HG03095 (cell line): Measurements from ENCODE around the gene PRR20A.
"Not testable (repeated sequence)": the region's sequence is repeated elsewhere in the genome, so short reads cannot be mapped to it uniquely, and the experiment has no call there.

Experiments
- ATAC-seq: cut with Tn5 transposase; IDR thresholded peaks from one replicate; pipeline ENCODE4 v1.9.1; 2021; ENCODE audit warnings: moderate library complexity; ENCODE audit not compliant: unreplicated experiment

PRR20A gene

DNA sequence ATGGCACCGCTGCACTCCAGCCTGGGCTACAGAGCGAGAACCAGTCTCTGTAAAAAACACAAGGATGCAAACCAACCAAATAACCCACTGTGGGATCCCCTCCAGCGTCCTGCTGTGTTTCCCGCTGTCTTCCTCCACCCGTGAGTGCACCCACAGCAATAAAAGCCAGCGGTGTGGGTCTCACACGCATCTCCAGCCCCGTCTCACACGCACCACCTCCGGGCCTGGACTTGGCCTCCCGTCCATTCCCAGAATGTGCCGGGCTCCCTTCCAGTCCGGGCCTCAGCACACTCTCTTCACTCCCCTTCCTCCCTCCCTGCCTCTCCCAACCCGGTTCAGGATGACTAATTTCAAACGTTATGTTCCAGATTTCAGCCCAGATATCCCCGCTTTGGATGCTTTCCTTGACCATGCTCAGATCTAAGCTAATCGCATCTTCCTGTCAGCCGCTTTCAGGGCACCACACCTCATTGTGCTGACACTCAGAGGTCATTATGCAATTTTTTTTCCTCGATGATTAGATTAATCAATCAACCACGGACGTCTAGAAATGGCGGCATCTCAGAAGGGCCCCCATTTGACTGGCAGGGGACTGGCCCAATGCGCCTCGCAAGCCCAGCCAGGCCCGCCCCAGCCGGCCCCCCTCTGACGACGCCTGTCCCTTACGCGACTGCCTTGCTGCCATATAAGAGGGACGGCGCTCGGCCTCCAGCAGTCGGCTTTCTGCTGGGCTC is at the start of gene PRR20A:
Gene PRR20A (plus strand): TSS at position 684 of the 734 bp plus-strand sequence. CDS start 387 bp downstream, outside the sequence.
- not testable (repeated sequence) for ATAC-seq

DNA sequence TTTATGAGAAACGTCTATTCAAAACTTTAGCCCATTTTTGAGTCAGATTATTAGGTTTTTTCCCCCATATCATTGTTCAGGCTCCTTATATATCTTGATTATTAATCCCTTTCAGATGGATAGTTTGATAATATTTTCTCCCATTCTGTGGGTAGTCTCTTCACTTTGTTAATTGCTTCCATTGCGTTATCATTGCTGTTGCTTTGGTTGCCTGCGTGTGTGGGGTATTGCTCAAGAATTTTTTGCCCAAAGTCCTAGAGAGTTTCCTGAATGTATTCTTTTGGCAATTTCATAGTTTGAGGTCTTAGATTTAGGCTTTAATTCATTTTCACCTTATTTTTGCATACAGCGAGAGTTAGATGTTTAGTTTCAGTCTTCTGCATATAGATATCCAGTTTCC is 25.8 kb upstream of the PRR20A start:
- ATAC-seq: no peak

DNA sequence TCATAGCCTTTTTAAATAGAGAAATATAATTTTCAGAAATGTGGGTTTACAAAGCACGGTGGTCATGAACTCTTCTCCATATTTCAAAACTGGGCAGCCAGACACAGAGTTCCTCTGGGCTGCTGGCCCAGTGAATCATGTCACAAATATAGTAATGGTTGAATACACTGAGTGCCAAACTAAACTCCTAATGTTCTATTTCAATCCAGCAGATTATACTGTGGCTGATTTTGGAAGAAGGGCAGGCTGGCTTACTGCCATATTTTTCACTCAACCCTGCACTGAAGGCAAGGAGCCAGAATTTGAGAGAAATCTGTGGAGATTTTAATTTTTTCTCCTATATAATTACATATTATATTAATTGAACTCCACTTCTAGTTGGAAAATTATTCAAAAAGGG is 17.0 kb upstream of the PRR20A start:
- no peak for ATAC-seq

DNA sequence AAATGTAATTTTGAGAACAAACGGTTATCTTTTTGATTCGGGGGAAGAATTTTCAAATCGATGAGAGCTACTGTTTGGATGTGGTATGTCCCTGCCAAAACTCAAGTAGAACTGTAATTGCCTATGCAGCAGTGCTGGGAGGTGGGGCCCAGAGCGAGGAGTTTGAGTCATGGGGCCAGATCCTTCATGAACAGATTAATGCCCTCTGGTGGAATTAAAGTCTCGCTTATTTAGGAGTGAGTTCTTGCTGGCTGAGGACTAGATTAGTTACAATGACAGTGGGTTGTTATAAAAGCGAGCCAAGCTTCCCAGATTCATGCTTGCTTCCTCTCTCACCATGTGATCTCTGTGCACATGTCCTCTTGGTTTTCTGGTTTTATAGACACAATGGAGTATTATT is 11.8 kb upstream of the PRR20A start:
- ATAC-seq: no peak

DNA sequence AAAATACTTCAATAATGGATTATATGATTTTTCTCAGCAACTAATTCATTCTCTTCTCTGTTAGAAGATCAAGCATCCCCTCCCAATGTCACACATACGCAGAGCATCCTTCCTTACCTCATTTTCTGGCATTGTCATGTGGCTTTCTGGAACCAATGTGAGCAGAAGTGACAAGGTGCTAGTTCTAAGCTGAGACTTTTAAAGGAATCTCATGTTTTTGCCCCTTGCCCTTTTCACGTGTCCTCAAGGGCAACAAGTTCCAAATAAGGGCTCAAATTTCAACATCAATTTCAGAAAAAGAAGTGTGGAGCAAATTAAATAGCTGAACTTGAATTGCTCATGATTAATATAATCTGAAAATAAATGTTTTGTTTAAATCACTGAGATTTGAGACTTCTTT is 4.6 kb upstream of the PRR20A start:
- ATAC-seq: no peak

DNA sequence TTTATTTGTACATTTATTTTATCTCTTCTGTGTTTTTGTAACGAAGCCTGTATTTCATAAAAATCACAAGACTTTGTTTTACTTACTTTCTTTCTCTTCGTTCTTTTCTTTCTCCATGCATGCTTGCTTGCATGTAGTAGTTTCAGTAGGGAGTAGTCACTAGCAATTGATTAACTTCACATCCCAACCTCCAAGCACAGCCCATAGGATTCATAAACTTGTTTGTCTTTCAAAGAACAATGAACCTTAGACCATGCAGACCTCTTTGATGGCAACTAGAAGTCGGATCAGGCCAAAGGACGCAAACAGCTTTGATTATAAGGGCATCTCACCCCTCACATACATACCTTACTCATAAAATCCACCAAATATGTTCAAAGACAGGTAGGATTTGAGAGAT is 3.1 kb upstream of the PRR20A start:
- ATAC-seq: no peak

DNA sequence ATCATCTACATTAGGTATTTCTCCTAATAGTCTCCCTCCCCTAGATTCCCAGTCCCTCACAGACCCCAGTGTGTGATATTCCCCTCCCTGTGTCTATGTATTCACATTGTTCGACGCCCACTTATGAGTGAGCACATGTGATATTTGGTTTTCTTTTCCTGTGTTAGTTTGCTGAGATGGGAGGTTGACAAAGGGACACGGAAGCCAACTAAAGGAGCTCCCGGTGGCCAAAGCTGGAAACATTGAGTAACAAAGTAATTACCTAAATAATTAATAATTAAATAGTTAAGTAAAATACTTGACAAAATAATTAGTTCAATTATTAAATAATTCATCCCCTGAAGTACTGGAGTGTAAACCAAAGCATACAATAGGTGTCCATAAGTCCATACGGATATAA is 1.7 kb upstream of the PRR20A start:
- ATAC-seq: no peak

DNA sequence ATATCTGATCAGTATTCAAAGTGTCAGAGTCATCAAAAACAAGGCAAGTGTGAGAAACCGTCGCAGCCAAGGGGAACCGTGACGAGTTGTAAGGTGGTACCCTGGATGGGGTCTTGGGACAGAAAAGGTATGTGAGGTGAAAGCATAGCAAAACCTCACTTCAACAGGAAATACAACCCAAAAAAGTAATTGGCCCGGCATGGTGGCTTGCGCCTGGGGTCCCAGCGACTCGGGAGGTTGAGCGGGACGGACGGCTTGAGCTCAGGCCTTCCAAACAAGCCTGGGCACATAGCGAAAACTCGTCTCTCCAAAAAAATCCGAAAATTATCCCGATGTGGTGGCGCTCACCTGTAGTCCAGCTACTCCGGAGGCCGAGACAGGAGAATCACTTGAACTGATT is 937 bp upstream of the PRR20A start:
- ATAC-seq: not testable (repeated sequence)

DNA sequence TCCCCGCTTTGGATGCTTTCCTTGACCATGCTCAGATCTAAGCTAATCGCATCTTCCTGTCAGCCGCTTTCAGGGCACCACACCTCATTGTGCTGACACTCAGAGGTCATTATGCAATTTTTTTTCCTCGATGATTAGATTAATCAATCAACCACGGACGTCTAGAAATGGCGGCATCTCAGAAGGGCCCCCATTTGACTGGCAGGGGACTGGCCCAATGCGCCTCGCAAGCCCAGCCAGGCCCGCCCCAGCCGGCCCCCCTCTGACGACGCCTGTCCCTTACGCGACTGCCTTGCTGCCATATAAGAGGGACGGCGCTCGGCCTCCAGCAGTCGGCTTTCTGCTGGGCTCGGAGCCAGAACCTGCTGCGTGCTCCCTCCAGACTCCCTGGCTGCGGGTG is 6.5 kb downstream of the PRR20A start, which contains the start of gene PRR20B:
Gene PRR20B (plus strand): TSS at position 301 of the 400 bp plus-strand sequence. CDS start 387 bp downstream, outside the sequence.
- not testable (repeated sequence) for ATAC-seq

DNA sequence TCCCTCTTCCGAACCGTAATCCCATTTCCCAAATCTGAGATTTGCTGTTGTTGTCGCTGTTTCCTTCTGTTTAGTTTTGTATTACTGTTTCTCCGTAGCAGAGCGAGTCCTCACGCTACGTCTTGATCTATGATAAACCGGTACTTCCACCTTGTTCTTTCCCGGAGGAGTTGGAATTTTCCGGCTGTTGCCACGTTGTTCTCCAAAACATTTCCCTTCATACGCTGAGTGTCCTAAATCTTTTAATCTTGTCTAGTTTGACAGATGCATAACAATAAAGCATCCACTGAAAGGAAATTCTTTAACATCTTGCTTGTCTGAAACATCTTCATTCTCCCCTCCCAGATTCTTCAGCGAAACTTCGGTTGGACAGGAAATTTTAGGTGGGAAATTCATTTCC is 7.4 kb downstream of the PRR20A start:
- ATAC-seq: not testable (repeated sequence)

DNA sequence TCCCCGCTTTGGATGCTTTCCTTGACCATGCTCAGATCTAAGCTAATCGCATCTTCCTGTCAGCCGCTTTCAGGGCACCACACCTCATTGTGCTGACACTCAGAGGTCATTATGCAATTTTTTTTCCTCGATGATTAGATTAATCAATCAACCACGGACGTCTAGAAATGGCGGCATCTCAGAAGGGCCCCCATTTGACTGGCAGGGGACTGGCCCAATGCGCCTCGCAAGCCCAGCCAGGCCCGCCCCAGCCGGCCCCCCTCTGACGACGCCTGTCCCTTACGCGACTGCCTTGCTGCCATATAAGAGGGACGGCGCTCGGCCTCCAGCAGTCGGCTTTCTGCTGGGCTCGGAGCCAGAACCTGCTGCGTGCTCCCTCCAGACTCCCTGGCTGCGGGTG is 13.0 kb downstream of the PRR20A start, which contains the start of gene PRR20C:
Gene PRR20C (plus strand): TSS at position 301 of the 400 bp plus-strand sequence. CDS start 387 bp downstream, outside the sequence.
- not testable (repeated sequence) for ATAC-seq

DNA sequence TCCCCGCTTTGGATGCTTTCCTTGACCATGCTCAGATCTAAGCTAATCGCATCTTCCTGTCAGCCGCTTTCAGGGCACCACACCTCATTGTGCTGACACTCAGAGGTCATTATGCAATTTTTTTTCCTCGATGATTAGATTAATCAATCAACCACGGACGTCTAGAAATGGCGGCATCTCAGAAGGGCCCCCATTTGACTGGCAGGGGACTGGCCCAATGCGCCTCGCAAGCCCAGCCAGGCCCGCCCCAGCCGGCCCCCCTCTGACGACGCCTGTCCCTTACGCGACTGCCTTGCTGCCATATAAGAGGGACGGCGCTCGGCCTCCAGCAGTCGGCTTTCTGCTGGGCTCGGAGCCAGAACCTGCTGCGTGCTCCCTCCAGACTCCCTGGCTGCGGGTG is 19.6 kb downstream of the PRR20A start, which contains the start of gene PRR20D:
Gene PRR20D (plus strand): TSS at position 301 of the 400 bp plus-strand sequence. CDS start 387 bp downstream, outside the sequence.
- ATAC-seq: not testable (repeated sequence)

DNA sequence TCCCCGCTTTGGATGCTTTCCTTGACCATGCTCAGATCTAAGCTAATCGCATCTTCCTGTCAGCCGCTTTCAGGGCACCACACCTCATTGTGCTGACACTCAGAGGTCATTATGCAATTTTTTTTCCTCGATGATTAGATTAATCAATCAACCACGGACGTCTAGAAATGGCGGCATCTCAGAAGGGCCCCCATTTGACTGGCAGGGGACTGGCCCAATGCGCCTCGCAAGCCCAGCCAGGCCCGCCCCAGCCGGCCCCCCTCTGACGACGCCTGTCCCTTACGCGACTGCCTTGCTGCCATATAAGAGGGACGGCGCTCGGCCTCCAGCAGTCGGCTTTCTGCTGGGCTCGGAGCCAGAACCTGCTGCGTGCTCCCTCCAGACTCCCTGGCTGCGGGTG is 26.2 kb downstream of the PRR20A start, which contains the start of gene PRR20E:
Gene PRR20E (plus strand): TSS at position 301 of the 400 bp plus-strand sequence. CDS start 387 bp downstream, outside the sequence.
- not testable (repeated sequence) for ATAC-seq

DNA sequence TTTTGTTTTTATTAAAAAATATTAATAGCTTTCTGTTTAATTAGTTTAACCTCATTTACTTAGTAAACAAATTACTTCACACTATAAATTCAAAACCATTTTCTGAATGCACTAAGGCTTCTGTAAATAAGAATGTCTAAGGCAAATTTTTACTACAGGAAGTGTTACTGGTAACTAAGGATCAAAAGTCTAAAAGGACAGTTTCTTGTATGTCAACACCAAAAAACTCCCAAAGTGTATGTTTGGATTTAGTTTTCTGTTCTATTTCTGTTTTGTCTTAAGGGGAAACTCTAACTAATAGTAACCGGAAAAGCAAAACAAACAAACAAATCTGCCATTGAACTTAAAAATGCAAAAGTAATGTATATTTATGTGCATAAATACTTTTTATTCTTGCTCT is 50.9 kb downstream of the PRR20A start:
- ATAC-seq: no peak
